ENCODE data around the gene CHN2. TPM values are rescaled to one million over a fixed set of nuclear protein-coding genes. Genes with fewer than 3 reads are reported as not detected.

Gene CHN2
- total RNA-seq, 1 experiment from 2014 or later, result not detected

- no peak for DNase-seq (ENCODE audit: low read depth)
- in situ Hi-C loops (cut with HindIII; ENCODE audit: low pct_unique_long_range_greater_than_20kb, low sequenced_read_pairs), result no loop called here
Measured at GRCh38 chr7:29385214-29385814, 190.7 kb downstream of the CHN2 start.

GRCh38 chr7:29386196-29386765 lies 191.7 kb downstream of the CHN2 start:
- no peak for DNase-seq (ENCODE audit: low read depth)
- in situ Hi-C loops (cut with HindIII; ENCODE audit: low pct_unique_long_range_greater_than_20kb, low sequenced_read_pairs), result no loop called here

DNA sequence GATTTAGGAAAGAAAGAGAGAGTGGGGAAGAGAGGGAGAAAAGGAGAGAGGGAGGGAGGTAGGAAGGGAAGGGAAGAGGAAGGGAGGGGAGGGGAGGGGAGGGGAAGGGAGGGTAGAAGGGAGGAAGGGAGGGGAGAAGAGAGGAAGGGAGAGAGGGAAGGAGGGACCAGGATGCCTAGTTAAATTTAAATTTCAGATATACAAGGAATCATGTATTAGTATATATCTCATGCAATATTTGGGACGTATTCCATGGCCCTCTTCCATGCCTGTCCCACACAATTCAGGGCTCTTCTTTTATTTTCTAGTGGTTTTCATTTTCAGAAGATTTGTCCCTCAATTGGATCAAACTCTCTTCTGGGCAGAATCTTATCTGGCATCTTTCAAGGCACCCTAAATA lies 196.7 kb downstream of the CHN2 start:
- in situ Hi-C loops (cut with HindIII; ENCODE audit: low pct_unique_long_range_greater_than_20kb, low sequenced_read_pairs), result no loop called here
- no peak for DNase-seq (ENCODE audit: low read depth)

- DNase-seq (ENCODE audit: low read depth), result no peak
- in situ Hi-C loops (cut with HindIII; ENCODE audit: low pct_unique_long_range_greater_than_20kb, low sequenced_read_pairs), result no loop called here
Measured at GRCh38 chr7:29394321-29394720, 199.7 kb downstream of the CHN2 start.

- in situ Hi-C loops (cut with HindIII; ENCODE audit: low pct_unique_long_range_greater_than_20kb, low sequenced_read_pairs), result no loop called here
- no peak for DNase-seq (ENCODE audit: low read depth)
Measured at GRCh38 chr7:29396563-29396962, 202.0 kb downstream of the CHN2 start.

- in situ Hi-C loops (cut with HindIII; ENCODE audit: low pct_unique_long_range_greater_than_20kb, low sequenced_read_pairs), result no loop called here
- no peak for DNase-seq (ENCODE audit: low read depth)
Measured at GRCh38 chr7:29397398-29397797, 202.8 kb downstream of the CHN2 start.

DNA sequence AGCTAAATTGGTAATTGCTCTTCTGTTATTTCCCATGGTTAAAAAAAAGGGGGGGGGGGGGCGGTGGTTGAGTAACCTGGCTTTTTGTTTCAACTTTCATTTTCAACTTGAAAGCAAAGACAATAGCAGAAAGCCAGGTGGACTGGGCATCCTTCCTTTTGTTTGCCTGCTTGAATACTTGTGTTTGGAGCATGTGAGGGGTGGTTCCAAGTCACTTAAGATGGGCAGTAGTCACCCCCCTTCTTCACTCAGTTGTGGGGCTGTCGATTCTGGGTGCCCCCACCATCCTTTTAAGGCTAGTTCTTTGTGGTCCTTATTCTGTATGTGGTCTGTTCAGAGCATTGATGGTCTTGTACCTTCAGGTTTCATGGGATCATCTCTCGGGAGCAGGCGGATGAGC lies 203.4 kb downstream of the CHN2 start:
- DNase-seq (ENCODE audit: low read depth), result no peak
- in situ Hi-C loops (cut with HindIII; ENCODE audit: low pct_unique_long_range_greater_than_20kb, low sequenced_read_pairs), result no loop called here

GRCh38 chr7:29400437-29400836 lies 205.9 kb downstream of the CHN2 start:
- DNase-seq (ENCODE audit: low read depth), result no peak
- in situ Hi-C loops (cut with HindIII; ENCODE audit: low pct_unique_long_range_greater_than_20kb, low sequenced_read_pairs), result no loop called here

DNA sequence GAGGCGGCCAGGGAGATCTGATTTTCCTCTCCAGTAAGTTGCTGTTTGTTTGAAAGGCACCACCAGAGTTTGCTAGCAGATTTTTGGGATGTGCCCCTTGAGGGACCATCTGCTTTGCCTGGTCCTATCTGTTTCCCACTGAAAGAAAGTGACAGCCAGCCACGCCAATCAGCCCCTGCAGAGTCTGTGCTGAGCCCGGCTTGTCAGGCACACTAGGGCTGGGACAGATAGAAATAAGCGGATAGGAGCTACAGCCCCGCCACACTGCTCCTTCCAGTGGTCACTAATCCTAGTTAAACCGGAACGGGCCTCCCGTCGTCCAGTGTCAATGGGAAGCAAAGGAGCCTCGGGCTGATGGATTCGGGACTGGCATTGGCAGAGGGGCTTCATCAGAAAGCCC lies 207.2 kb downstream of the CHN2 start:
- in situ Hi-C loops (cut with HindIII; ENCODE audit: low pct_unique_long_range_greater_than_20kb, low sequenced_read_pairs), result no loop called here
- no peak for DNase-seq (ENCODE audit: low read depth)

DNA sequence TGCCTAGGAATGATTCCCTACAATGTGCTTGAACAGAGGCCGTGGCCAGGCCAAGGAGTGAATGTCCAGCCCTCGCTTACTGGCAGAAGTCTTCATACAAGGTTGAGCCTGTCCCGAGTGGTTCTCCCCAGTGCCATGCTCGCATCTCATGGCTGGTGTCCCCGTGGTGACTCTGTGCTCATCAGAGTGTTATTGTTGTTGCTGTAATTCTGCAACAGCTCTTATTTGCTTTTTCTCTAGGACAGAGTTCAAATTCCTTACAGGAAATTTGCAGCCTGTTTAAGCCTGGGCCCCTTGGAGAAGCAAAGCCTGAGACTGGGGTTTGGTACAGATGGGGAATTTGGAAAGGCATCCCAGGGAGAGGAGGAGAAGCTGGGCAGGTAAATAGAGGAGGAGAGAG lies 211.3 kb downstream of the CHN2 start:
- in situ Hi-C loops (cut with HindIII; ENCODE audit: low pct_unique_long_range_greater_than_20kb, low sequenced_read_pairs), result no loop called here
- no peak for DNase-seq (ENCODE audit: low read depth)

GRCh38 chr7:29406366-29406765 lies 211.8 kb downstream of the CHN2 start:
- in situ Hi-C loops (cut with HindIII; ENCODE audit: low pct_unique_long_range_greater_than_20kb, low sequenced_read_pairs), result no loop called here

GRCh38 chr7:29408841-29409243 lies 214.3 kb downstream of the CHN2 start:
- peak; percentile 56 for DNase-seq (ENCODE audit: low read depth)
- in situ Hi-C loops (cut with HindIII; ENCODE audit: low pct_unique_long_range_greater_than_20kb, low sequenced_read_pairs), result no loop called here

More at GRCh38 chr7:29406366-29406765, 211.8 kb downstream of the CHN2 start:
- no peak for DNase-seq (ENCODE audit: low read depth)

GRCh38 chr7:29410996-29411395 lies 216.4 kb downstream of the CHN2 start:
- in situ Hi-C loops (cut with HindIII; ENCODE audit: low pct_unique_long_range_greater_than_20kb, low sequenced_read_pairs), result no loop called here
- DNase-seq (ENCODE audit: low read depth), result no peak

DNA sequence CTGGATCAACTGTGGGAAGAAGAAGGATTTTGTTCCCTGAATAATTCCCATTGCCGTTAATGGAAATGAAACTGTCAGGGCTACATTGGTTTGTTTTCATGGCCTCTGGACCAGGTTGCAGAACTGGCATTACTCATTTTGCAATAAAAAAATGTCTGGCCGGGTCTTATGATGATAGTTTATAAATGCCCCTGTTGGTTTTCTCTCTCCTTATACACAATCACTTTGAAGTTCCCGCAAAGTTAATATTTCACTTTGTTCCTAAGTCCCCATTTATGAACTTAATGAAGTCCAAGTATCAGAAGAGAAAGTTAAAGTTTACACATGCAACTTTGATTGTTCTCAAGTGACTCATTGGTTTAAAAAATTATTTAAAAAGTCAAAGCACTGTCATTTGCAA lies 218.3 kb downstream of the CHN2 start:
- in situ Hi-C loops (cut with HindIII; ENCODE audit: low pct_unique_long_range_greater_than_20kb, low sequenced_read_pairs), result no loop called here
- DNase-seq (ENCODE audit: low read depth), result peak; percentile 60

DNA sequence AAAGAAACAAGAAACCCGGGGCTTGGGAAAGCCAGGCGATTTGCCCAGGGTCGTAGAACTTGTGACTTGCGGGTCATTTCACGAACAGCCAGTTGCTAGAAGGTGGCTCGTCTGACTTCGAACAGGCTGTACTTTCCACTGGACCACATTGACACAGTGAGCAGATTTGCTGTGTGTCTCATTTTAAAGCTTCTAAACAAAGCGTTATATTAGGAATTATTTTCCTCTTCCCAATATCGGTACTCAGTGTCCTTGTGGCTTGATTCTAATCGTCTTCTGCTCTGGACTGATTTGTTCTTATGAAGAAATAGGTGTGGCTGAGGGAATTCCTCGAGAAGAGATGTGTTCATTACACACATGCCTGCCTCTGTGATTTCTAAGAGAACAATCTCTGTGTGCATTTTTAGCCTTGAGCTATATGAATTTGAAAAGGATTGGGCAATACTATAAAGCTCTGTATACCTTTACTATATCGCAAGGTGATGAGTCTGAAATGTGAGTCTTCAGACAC lies 219.1 kb downstream of the CHN2 start:
- in situ Hi-C loops (cut with HindIII; ENCODE audit: low pct_unique_long_range_greater_than_20kb, low sequenced_read_pairs), result no loop called here
- no peak for DNase-seq (ENCODE audit: low read depth)

DNA sequence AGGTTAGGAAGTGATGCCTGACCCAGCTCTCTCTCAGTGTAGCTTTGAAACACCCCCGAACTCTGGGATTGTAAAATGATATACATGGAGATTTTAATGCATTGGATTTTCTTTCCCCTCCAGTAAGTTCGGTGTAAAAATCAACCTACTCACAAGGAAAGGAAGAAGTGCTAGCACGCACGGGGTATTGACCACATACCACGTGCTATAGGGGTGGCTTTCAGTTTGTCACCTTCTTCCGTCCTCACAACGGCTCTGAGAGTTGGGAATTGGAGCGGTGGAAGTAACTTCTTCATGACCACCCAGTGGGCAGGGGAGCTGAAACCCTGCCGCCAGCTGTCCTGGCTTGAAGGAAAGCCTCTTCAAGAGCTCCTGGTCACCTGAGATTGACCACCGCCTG lies 219.6 kb downstream of the CHN2 start:
- no peak for DNase-seq (ENCODE audit: low read depth)
- in situ Hi-C loops (cut with HindIII; ENCODE audit: low pct_unique_long_range_greater_than_20kb, low sequenced_read_pairs), result no loop called here

GRCh38 chr7:29415215-29415614 lies 220.6 kb downstream of the CHN2 start:
- DNase-seq (ENCODE audit: low read depth), result no peak
- in situ Hi-C loops (cut with HindIII; ENCODE audit: low pct_unique_long_range_greater_than_20kb, low sequenced_read_pairs), result no loop called here

- no peak for DNase-seq (ENCODE audit: low read depth)
- in situ Hi-C loops (cut with HindIII; ENCODE audit: low pct_unique_long_range_greater_than_20kb, low sequenced_read_pairs), result no loop called here
Measured at GRCh38 chr7:29416276-29416937, 221.8 kb downstream of the CHN2 start.

DNA sequence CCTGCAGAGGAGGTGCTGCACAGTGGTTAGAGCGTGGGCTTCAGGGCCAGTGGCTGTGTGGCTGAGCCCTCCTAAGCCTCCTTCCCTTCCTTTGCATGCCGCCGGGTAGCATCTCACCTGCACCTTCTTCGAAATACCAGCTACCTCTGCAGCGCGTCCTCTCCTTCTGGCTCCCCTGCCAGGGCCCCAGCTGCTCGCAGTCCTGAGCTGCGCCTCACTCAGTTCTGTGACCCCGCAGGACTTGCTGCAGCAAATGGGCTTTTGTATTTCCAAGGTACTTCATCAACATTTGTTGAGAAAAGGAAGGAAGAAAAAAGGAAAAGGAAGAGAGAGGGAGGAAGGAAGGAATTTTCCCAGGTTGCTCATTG lies 222.3 kb downstream of the CHN2 start:
- in situ Hi-C loops (cut with HindIII; ENCODE audit: low pct_unique_long_range_greater_than_20kb, low sequenced_read_pairs), result no loop called here
- DNase-seq (ENCODE audit: low read depth), result no peak

- in situ Hi-C loops (cut with HindIII; ENCODE audit: low pct_unique_long_range_greater_than_20kb, low sequenced_read_pairs), result no loop called here
Measured at GRCh38 chr7:29418056-29418455, 223.5 kb downstream of the CHN2 start.

More at GRCh38 chr7:29418056-29418455, 223.5 kb downstream of the CHN2 start:
- no peak for DNase-seq (ENCODE audit: low read depth)

Data from Caki2 (cell line).